ENCODE results near the gene LRRC1. TPM values are rescaled to one million over a fixed set of nuclear protein-coding genes. Genes with fewer than 3 reads are reported as not detected.

LRRC1 gene
- total RNA-seq, 4 donors from 2014 or later = 71.0 to 151 (median 91.6) TPM

DNA sequence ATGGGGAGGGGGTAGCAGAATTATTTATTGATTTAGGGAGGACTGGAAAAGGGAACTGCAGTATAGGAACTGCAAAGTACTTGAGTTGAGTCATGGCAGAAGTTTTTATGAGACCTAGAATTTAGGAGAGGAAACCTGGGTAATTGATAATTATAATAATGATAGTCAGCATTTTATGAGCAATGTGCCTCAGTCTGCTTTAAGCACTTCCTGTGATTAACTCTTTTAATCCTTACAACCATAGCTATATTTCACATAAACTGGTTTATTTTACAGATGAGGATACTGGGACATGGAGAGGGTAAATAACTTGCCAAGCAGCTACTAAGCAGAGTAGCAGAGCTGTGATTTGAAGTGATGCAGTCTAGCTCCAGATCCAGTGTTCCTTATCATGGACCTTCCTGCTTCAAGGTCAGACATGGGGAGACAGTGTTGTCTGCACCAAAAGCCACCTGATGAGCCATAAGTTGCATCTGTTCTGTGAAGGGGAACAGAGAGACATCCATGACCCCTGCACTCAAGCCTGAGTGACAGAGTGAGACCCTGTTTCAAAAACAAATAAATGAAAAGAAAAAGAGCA, 13.6 kb downstream of the LRRC1 start:
- Histone ChIP-seq H3K4me3 (no peak overlapping the region), H3K4me1 (peaks cover 5 to 31% (median 19%) of the 10 kb centered on the region in 4 donors), H3K27ac (no peak overlapping the region), H3K27me3 (no peaks in the 10 kb centered on the region), H3K9me3 (no peaks in the 10 kb centered on the region), H3K36me3 (no peaks in the 10 kb centered on the region)
- in situ Hi-C loops (cut with MboI; ENCODE audit: low pct_ligation_motif_present in 1 of 4, low pct_unique_long_range_greater_than_20kb in 1 of 4, low sequenced_read_pairs in 3 of 4) = no loop called here
- no peak for DNase-seq
- intact Hi-C loops (cut with DNase I; ENCODE audit: low total_unique reads) = no loop called here
- TF ChIP-seq, protein P1, sequence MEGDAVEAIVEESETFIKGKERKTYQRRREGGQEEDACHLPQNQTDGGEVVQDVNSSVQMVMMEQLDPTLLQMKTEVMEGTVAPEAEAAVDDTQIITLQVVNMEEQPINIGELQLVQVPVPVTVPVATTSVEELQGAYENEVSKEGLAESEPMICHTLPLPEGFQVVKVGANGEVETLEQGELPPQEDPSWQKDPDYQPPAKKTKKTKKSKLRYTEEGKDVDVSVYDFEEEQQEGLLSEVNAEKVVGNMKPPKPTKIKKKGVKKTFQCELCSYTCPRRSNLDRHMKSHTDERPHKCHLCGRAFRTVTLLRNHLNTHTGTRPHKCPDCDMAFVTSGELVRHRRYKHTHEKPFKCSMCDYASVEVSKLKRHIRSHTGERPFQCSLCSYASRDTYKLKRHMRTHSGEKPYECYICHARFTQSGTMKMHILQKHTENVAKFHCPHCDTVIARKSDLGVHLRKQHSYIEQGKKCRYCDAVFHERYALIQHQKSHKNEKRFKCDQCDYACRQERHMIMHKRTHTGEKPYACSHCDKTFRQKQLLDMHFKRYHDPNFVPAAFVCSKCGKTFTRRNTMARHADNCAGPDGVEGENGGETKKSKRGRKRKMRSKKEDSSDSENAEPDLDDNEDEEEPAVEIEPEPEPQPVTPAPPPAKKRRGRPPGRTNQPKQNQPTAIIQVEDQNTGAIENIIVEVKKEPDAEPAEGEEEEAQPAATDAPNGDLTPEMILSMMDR (IDR thresholded peaks at IDR 0.05) = no peak
- no peak for TF ChIP-seq POLR2A (IDR thresholded peaks at IDR 0.05)
- TF ChIP-seq POLR2AphosphoS5 (IDR thresholded peaks at IDR 0.05) = no peak
- TF ChIP-seq EP300 (IDR thresholded peaks at IDR 0.05; ENCODE audit: low read depth) = no peak

DNA sequence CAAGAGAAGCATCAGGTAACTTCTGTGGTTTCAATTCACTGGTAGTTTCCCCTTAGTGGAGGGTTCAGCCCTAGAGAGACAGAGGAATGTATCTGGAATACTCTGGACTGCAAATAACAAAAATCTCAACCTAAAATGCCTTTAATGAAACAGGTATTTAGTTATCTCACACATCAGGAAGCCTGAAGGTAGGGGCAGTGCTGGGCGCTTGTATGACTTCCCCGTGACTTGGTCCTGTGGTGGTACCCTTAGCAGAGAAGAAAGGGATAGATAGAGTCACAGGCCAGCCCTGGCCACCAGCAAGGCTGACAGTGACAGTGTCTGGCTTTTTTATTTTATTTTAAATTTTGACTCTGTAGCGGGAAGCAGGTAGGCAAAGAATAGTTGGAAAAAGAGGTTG, 14.9 kb downstream of the LRRC1 start:
- Histone ChIP-seq H3K4me3 (no peak overlapping the region), H3K36me3 (no peaks in the 10 kb centered on the region), H3K4me1 (peaks cover 5 to 40% (median 25%) of the 10 kb centered on the region in 4 donors), H3K9me3 (no peaks in the 10 kb centered on the region), H3K27me3 (no peaks in the 10 kb centered on the region), H3K27ac (no peak overlapping the region)
- no peak for DNase-seq
- intact Hi-C loops (cut with DNase I; ENCODE audit: low total_unique reads) = no loop called here
- WGBS, 2 donors (ENCODE audit: low coverage in 1 of 2) = 95 to 100% methylated on average over 3 of the region's 3 CpGs
- in situ Hi-C loops (cut with MboI; ENCODE audit: low pct_ligation_motif_present in 1 of 4, low pct_unique_long_range_greater_than_20kb in 1 of 4, low sequenced_read_pairs in 3 of 4) = no loop called here
- TF ChIP-seq, protein P1 (IDR thresholded peaks at IDR 0.05) = no peak
- TF ChIP-seq POLR2A (IDR thresholded peaks at IDR 0.05) = no peak
- TF ChIP-seq EP300 (IDR thresholded peaks at IDR 0.05; ENCODE audit: low read depth) = no peak
- no peak for TF ChIP-seq POLR2AphosphoS5 (IDR thresholded peaks at IDR 0.05)

DNA sequence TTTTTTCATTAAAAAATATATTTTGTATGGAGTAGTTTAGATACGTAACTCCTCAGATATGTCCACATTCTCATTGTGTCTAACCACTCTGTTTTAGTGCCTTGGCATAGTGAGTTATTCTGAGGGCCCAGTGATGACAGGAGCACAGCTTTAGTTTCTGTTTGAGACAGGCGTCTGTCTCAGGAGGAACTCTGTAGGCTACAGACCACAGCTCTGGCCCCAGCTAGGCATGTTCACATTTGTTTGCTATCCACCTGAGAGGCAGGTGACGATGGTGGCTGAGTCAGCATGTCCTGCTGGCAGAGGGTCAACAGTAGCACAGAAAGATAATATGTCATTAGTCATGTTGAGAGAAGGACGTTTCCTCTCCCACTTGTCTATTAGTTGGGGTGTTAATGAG, 16.3 kb downstream of the LRRC1 start:
- H3K4me1 ChIP-seq = peaks cover 16 to 49% (median 29%) of the 10 kb centered on the region in 4 donors
- TF ChIP-seq EP300 (IDR thresholded peaks at IDR 0.05; ENCODE audit: low read depth) (no peak), POLR2AphosphoS5 (IDR thresholded peaks at IDR 0.05) (peak in 1 of 3 donors; percentile 19), POLR2A (IDR thresholded peaks at IDR 0.05) (no peak)
- TF ChIP-seq, protein P1 (IDR thresholded peaks at IDR 0.05) = no peak
- no peaks in the 10 kb centered on the region for H3K9me3 ChIP-seq
- DNase-seq = peak; percentile 69
- H3K4me3 ChIP-seq = no peak overlapping the region
- intact Hi-C loops (cut with DNase I; ENCODE audit: low total_unique reads) = no loop called here
- no peaks in the 10 kb centered on the region for H3K36me3 ChIP-seq
- H3K27me3 ChIP-seq = no peaks in the 10 kb centered on the region
- H3K27ac ChIP-seq = peak overlapping the region; percentile 20 to 60 (median 38)
- in situ Hi-C loops (cut with MboI; ENCODE audit: low pct_ligation_motif_present in 1 of 4, low pct_unique_long_range_greater_than_20kb in 1 of 4, low sequenced_read_pairs in 3 of 4) = no loop called here
- WGBS, 2 donors (ENCODE audit: low coverage in 1 of 2) = 53 to 63% methylated on average over 1 to 4 of the region's 4 CpGs

DNA sequence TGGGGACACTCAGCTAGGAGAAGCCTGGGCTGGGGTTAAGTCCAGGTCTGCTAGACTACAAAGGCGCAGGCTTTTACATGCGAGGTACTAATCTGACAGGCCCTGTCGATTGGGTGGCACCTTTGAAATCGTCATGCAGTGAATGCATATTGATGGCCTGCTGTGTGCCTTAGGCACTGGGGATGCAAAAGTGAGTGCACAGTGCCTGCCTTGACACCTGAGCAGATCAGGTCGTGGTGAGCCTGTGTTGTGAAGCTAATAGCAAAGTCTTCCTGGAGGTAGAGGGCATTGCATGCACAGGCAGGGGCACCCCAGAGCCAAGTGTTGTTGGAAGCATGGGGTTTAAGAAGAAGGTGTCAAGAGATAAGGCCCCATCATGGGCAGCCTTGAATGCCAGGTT, 16.9 kb downstream of the LRRC1 start:
- intact Hi-C loops (cut with DNase I; ENCODE audit: low total_unique reads) = no loop called here
- Histone ChIP-seq H3K27ac (peak overlapping the region in 3 of 4 donors; percentile 31 to 60 (median 45)), H3K4me1 (peaks cover 19 to 55% (median 31%) of the 10 kb centered on the region in 4 donors)

More for the DNA sequence above, 16.9 kb downstream of the LRRC1 start:
- Histone ChIP-seq H3K36me3 (no peaks in the 10 kb centered on the region), H3K27me3 (no peaks in the 10 kb centered on the region), H3K9me3 (no peaks in the 10 kb centered on the region), H3K4me3 (no peak overlapping the region)
- DNase-seq = no peak
- in situ Hi-C loops (cut with MboI; ENCODE audit: low pct_ligation_motif_present in 1 of 4, low pct_unique_long_range_greater_than_20kb in 1 of 4, low sequenced_read_pairs in 3 of 4) = no loop called here
- TF ChIP-seq POLR2AphosphoS5 (IDR thresholded peaks at IDR 0.05) (no peak), POLR2A (IDR thresholded peaks at IDR 0.05) (no peak), EP300 (IDR thresholded peaks at IDR 0.05; ENCODE audit: low read depth) (no peak)
- TF ChIP-seq, protein P1 (IDR thresholded peaks at IDR 0.05) = no peak
- 83% methylated on average over 5 of the region's 5 CpGs; no CpG with 5 or more reads in 1 of the 2 donors for WGBS, 2 donors (ENCODE audit: low coverage in 1 of 2)
